ENCODE data around the gene TLCD3B. TPM values are rescaled to one million over a fixed set of nuclear protein-coding genes. Genes with fewer than 3 reads are reported as not detected.

The TLCD3B gene
- total RNA-seq, 2 experiments from 2014 or later, result 3.5 to 3.6 TPM

DNA sequence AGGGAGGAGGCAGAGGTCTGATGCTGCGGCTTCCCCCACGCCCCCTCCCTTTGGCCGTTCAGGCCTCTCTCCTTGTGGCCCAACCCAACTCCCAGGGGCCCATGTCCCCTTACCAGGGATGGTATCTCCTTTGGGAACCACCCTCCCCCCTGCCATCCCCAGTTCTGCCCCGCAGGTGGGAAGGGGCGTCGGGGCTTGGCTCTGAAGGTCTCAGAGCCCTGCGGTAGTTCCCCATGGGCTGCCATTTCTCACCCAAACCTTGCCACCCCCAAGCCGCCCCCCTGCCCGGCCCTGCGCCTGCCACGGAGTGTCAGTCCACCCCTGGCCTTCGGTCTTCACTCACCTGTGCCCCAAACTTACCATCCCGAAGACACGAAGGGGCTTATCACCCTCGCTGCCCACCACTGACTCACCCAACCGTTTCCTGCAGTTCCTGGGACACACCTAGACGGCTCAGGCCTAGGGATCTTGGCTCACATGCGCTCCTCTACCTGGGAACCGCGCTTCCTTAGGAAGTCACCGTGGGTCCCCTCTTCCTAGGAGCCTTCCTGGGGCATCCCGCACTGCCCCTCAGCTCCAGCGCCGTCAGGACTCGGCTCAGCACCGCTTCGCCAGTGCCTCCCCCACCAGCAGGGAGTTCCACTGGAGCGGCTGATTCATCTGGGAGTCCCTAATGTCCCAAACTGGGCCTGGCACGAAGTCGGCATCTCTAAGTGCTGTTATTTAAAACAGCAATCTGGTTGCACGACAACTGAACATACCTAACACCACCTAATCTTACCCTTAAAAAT, 19.2 kb downstream of the TLCD3B start:
- Mint-ChIP-seq H3K4me3 (peak overlapping the region; percentile 68), H3K4me1 (ENCODE audit: low read depth) (peaks cover 11% of the 10 kb centered on the region), H3K36me3 (ENCODE audit: low read depth) (peaks cover 2% of the 10 kb centered on the region), H3K27me3 (peaks cover 18% of the 10 kb centered on the region), H3K9me3 (no peaks in the 10 kb centered on the region), H3K27ac (no peak overlapping the region)
- TF ChIP-seq, protein P1, sequence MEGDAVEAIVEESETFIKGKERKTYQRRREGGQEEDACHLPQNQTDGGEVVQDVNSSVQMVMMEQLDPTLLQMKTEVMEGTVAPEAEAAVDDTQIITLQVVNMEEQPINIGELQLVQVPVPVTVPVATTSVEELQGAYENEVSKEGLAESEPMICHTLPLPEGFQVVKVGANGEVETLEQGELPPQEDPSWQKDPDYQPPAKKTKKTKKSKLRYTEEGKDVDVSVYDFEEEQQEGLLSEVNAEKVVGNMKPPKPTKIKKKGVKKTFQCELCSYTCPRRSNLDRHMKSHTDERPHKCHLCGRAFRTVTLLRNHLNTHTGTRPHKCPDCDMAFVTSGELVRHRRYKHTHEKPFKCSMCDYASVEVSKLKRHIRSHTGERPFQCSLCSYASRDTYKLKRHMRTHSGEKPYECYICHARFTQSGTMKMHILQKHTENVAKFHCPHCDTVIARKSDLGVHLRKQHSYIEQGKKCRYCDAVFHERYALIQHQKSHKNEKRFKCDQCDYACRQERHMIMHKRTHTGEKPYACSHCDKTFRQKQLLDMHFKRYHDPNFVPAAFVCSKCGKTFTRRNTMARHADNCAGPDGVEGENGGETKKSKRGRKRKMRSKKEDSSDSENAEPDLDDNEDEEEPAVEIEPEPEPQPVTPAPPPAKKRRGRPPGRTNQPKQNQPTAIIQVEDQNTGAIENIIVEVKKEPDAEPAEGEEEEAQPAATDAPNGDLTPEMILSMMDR (IDR thresholded peaks at IDR 0.05), result no peak
- no peak for ATAC-seq
- ChIA-PET CTCF (interaction anchor here (1.6 kb wide), 1 partner anchor 227 kb away, joined by 4 read pairs; no protein-coding TSS in a partner anchor), POLR2A (no interaction called here)
- no peak for DNase-seq
- intact Hi-C loops (cut with micrococcal nuclease), result no loop called here

DNA sequence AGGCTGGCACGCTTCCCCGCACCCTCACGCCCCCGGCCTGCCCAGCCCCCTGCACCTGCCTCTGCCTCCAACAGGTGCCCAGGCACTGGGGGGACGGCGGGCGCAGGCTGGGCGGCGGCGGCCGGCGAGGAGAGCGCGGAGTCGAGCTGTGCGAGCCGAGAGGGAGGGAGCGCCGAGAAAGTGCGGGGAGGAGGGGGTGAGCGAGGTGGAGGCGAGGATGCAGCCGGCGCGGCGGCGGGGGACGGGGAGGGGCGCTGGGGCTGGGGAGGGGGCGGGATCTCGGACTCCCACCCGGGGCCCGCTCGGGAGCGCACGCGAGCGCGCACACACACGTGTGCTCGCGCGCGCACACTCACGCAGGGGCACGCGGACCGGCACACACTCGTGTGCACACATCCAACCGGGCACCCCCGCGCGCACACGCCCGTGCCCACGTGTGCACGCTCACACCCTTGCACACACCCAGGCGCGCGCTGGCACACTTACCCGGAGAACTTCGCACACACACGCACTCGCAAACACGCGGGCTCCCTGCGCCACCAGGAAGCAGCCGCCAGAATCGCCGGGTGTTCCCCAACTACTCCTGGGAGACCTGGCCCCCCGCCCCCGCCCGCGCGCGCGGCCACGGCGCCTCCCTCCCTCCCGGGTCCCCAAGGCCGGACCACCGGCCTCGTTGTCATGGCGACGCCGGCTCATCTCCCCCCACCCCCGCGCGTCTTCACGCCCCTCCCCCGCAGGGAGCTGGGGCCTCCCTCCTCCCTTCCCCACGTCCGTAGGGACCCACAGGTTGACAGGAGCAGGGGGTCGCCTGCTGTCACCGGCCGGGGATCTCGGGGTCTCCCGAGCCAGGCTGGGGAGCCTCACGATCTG, 20.0 kb downstream of the TLCD3B start, which contains the start of gene DOC2A:
Gene DOC2A (minus strand): TSS at position 184 of the 870 bp plus-strand sequence. CDS start 805 bp downstream, outside the sequence.
- ChIA-PET POLR2A (interaction anchor here (2.2 kb wide), 1 partner anchor 16 kb away, joined by 5 read pairs; the partner anchor contains the start of genes HIRIP3 and INO80E), CTCF (interaction anchor here (1.6 kb wide), 1 partner anchor 226 kb away, joined by 4 read pairs; no protein-coding TSS in a partner anchor)
- H3K4me3 Mint-ChIP-seq, result peak within 1 kb of the TSS; percentile 72
- H3K27ac Mint-ChIP-seq, result no peak within 1 kb of the TSS
- ATAC-seq (peak; percentile 69), DNase-seq (peak; percentile 48)
- peaks cover 18% of the 10 kb centered on the region for H3K27me3 Mint-ChIP-seq
- H3K4me1 Mint-ChIP-seq (ENCODE audit: low read depth), result peaks cover 11% of the 10 kb centered on the region
- intact Hi-C loops (cut with micrococcal nuclease), result no loop called here
- peaks cover 2% of the 10 kb centered on the region for H3K36me3 Mint-ChIP-seq (ENCODE audit: low read depth)
- no peaks in the 10 kb centered on the region for H3K9me3 Mint-ChIP-seq
- TF ChIP-seq, protein P1 (IDR thresholded peaks at IDR 0.05), result no peak

GRCh38 chr16:30009990-30010843, 20.9 kb downstream of the TLCD3B start:
- DNase-seq (no peak), ATAC-seq (peak; percentile 51)
- intact Hi-C loops (cut with micrococcal nuclease), result no loop called here
- no peak overlapping the region for H3K27ac Mint-ChIP-seq
- H3K4me3 Mint-ChIP-seq, result peak overlapping the region; percentile 72
- H3K9me3 Mint-ChIP-seq, result no peaks in the 10 kb centered on the region
- ChIA-PET POLR2A (interaction anchor here (0.6 to 2.2 kb wide), 2 partner anchors 15 to 33 kb away, joined by 3 to 5 read pairs; partner anchors contain the start of genes HIRIP3 and INO80E), CTCF (interaction anchor here (1.1 to 1.6 kb wide), 2 partner anchors 225 to 319 kb away, joined by 3 to 4 read pairs; no protein-coding TSS in a partner anchor)
- H3K27me3 Mint-ChIP-seq, result peaks cover 18% of the 10 kb centered on the region
- TF ChIP-seq, protein P1 (IDR thresholded peaks at IDR 0.05), result no peak
- H3K4me1 Mint-ChIP-seq (ENCODE audit: low read depth), result peaks cover 13% of the 10 kb centered on the region
- peaks cover 2% of the 10 kb centered on the region for H3K36me3 Mint-ChIP-seq (ENCODE audit: low read depth)

DNA sequence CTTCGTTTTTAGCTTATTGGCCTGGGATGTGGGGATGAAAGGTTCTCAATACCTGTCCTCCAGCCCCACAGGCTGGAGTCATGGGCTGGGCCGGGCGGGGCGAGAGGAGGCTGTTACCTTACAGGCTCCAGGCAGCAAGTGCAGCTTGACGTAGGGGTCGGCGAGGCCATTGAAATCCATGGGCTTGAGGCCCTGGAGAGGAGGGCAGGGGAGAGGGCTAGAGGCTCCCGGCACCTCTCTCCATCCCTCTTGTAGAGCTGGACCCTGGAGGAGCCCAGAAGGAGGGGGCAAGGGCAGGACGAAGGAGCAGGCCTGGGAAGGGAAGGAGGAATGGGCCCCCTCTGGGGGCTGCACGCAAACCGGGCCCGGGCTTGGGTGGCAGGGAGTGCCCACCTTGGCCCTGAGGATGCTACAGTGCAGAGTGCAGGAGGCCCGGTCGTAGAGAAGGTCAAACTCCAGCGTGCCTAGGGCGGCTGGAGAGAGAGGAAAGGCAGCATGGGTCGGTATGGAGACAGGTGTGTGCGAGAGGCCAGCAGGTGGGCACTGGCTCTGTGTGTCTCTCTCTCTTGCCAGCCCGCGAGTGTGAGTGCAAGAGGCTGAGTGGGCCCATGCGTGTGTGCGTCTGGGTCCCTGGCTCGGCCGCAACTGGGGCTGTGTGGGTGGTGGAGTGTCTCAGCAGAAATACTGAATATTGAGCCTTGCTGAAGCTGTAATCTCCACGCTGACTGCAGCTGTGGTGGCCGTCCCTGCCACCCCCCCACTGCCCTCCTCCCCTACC, 21.8 kb downstream of the TLCD3B start:
- H3K4me3 Mint-ChIP-seq, result no peak overlapping the region
- ATAC-seq (no peak), DNase-seq (no peak)
- TF ChIP-seq, protein P1 (IDR thresholded peaks at IDR 0.05), result no peak
- peaks cover 13% of the 10 kb centered on the region for H3K4me1 Mint-ChIP-seq (ENCODE audit: low read depth)
- peaks cover 18% of the 10 kb centered on the region for H3K27me3 Mint-ChIP-seq
- peaks cover 2% of the 10 kb centered on the region for H3K36me3 Mint-ChIP-seq (ENCODE audit: low read depth)
- ChIA-PET CTCF (interaction anchor here (1.1 to 1.9 kb wide), 2 partner anchors 13 to 318 kb away, joined by 3 to 6 read pairs; partner anchors contain the start of genes HIRIP3 and INO80E), POLR2A (interaction anchor here (2.2 kb wide), 1 partner anchor 14 kb away, joined by 5 read pairs; the partner anchor contains the start of genes HIRIP3 and INO80E)
- H3K27ac Mint-ChIP-seq, result no peak overlapping the region
- intact Hi-C loops (cut with micrococcal nuclease), result no loop called here
- H3K9me3 Mint-ChIP-seq, result no peaks in the 10 kb centered on the region
